Hypothalamus (tissue), 51 donors: ENCODE data around the gene RELCH.
"Not testable (repeated sequence)": the region's sequence is repeated elsewhere in the genome, so short reads cannot be mapped to it uniquely, and the experiment has no call there.

Source experiments
- DNase-seq, 51 donors: peaks; one replicate each; lab custom pipeline; 2025; lab: John Stamatoyannopoulos, UW

Gene RELCH

GRCh38 chr18:62186774-62187542 lies at the start of gene RELCH, which contains the start of gene PIGN:
Gene RELCH, plus strand, starts transcription at chr18:62187255. Its CDS starts 251 bp downstream, at chr18:62187506.
Gene PIGN, minus strand, starts transcription at chr18:62187056. Its CDS starts 25,703 bp downstream, at chr18:62161353.
- DNase-seq, result peak; percentile 71 to 98 (median 94)

GRCh38 chr18:62138461-62139235 lies 48.4 kb upstream of the RELCH start:
- no peak for DNase-seq

- no peak for DNase-seq
These were observed 46.8 kb upstream of the RELCH start for GRCh38 chr18:62140259-62140658.

GRCh38 chr18:62144338-62144737 lies 42.7 kb upstream of the RELCH start:
- no peak for DNase-seq

GRCh38 chr18:62151068-62151771 lies 35.8 kb upstream of the RELCH start:
- no peak for DNase-seq

GRCh38 chr18:62152844-62153243 lies 34.2 kb upstream of the RELCH start:
- DNase-seq, result no peak

- DNase-seq, result peak in 1 of 51 donors; percentile 1
These were observed 29.2 kb upstream of the RELCH start for GRCh38 chr18:62157843-62158242.

- no peak for DNase-seq
These were observed 22.7 kb upstream of the RELCH start for GRCh38 chr18:62164310-62164709.

- DNase-seq, result no peak
These were observed 22.1 kb upstream of the RELCH start for GRCh38 chr18:62164855-62165487.

GRCh38 chr18:62165583-62165982 lies 21.5 kb upstream of the RELCH start:
- DNase-seq, result no peak

- DNase-seq, result not testable (repeated sequence)
These were observed 20.5 kb upstream of the RELCH start for GRCh38 chr18:62166524-62166923.

GRCh38 chr18:62170857-62171256 lies 16.2 kb upstream of the RELCH start:
- no peak for DNase-seq

GRCh38 chr18:62172298-62172697 lies 14.8 kb upstream of the RELCH start:
- no peak for DNase-seq

GRCh38 chr18:62175521-62175920 lies 11.5 kb upstream of the RELCH start:
- no peak for DNase-seq

- DNase-seq, result no peak
These were observed 9.8 kb upstream of the RELCH start for GRCh38 chr18:62177271-62177670.

- DNase-seq, result no peak
These were observed 7.8 kb upstream of the RELCH start for GRCh38 chr18:62179213-62179612.

- no peak for DNase-seq
These were observed 4.8 kb upstream of the RELCH start for GRCh38 chr18:62182220-62182619.

GRCh38 chr18:62183578-62184195 lies 3.4 kb upstream of the RELCH start:
- DNase-seq, result peak in 8 of 51 donors; percentile 1 to 36 (median 4)

GRCh38 chr18:62186499-62186773 lies 619 bp upstream of the RELCH start:
- peak in 14 of 51 donors; percentile 30 to 75 (median 51) for DNase-seq
